Lower leg skin (tissue), 3 donors: ENCODE data around the gene KCTD10.

Source experiments
- CTCF ChIP-seq, 3 donors: fragments of 450-650 bp; IDR thresholded peaks; one replicate each; pipeline ENCODE4 v1.5.1; 2016; ENCODE audit warnings: antibody characterized with exemption in 3 of 3, mild to moderate bottlenecking in 3 of 3, moderate library complexity in 2 of 3
- POLR2A ChIP-seq, 2 donors: fragments of 450-650 bp; IDR thresholded peaks; one replicate each; pipeline ENCODE4 v1.6.1; 2016 to 2017; ENCODE audit warnings: antibody characterized with exemption in 2 of 2, mild to moderate bottlenecking in 1 of 2, moderate library complexity in 1 of 2

DNA sequence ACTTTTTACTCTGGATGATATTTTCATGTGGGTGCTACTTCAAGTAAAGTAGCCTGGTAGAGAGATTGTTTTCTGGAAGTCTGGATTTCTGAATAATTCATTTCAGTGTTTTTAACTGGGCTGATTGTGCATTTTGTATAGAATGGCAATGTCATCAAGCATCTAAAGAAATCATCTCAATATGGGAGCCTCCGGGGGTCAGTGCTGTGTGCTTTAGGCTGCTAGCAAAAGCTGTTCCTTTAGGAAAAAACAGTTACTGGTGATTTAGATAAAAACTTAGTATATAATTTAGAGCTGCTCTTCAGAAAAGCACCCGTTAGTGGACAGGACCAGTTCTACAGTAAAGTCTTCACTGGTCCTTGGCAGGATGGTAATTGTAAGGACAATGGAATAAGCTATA is 5.4 kb upstream of the KCTD10 start:
- no peak for TF ChIP-seq CTCF (IDR thresholded peaks at IDR 0.05)
- TF ChIP-seq POLR2A (IDR thresholded peaks at IDR 0.05) = no peak
